Uterus (tissue), 4 donors: ENCODE results near the gene PSME3IP1. TPM values are rescaled to one million over a fixed set of nuclear protein-coding genes. Genes with fewer than 3 reads are reported as not detected.
A peak's percentile ranks its signal among the peaks of the same experiment; 100 is the strongest.

Experiments
- DNase-seq, 2 donors: peaks; one replicate each; pipeline ENCODE4 v3.0.0-alpha.2; 2019 to 2020
- H3K27ac ChIP-seq, 2 donors: fragments of 200-600 bp; sonication (generic); 1 replicate in 1 of 2; 2 replicates in 1 of 2; pipeline ENCODE4 v1.5.1; 2016 to 2018
- H3K27me3 ChIP-seq, 2 donors: fragments of 200-600 bp; sonication (generic); one replicate each; pipeline ENCODE4 v1.5.1; 2018 to 2019; ENCODE audit warnings: control low read depth in 1 of 2
- H3K36me3 ChIP-seq, 2 donors: fragments of 200-600 bp; sonication (generic); one replicate each; pipeline ENCODE4 v1.5.1; 2019; ENCODE audit warnings: control low read depth in 1 of 2
- H3K4me1 ChIP-seq, 2 donors: fragments of 200-600 bp; sonication (generic); one replicate each; pipeline ENCODE4 v1.5.1; 2018 to 2019; ENCODE audit warnings: control low read depth in 1 of 2
- H3K4me3 ChIP-seq, 2 donors: fragments of 200-600 bp; sonication (generic); 1 replicate in 1 of 2; 2 replicates in 1 of 2; pipeline ENCODE4 v1.5.1; 2018 to 2019; ENCODE audit warnings: mild to moderate bottlenecking in 1 of 2
- H3K9me3 ChIP-seq, 2 donors: fragments of 200-600 bp; sonication (generic); one replicate each; pipeline ENCODE4 v1.5.1; 2019; ENCODE audit warnings: control low read depth in 1 of 2
- CTCF ChIP-seq, 4 experiments: fragments of 200-600 bp in 2 of 4; fragments of 450-650 bp in 2 of 4; sonication (generic) in 2 of 4; IDR thresholded peaks; one replicate each; pipeline ENCODE4 v1.5.1; 2016 to 2019; ENCODE audit warnings: antibody characterized with exemption in 4 of 4, mild to moderate bottlenecking in 2 of 4, moderate library complexity in 1 of 4
- POLR2A ChIP-seq, 2 donors: fragments of 450-650 bp; IDR thresholded peaks; one replicate each; pipeline ENCODE4 v1.6.1; 2016; ENCODE audit warnings: antibody characterized with exemption in 2 of 2, mild to moderate bottlenecking in 1 of 2, moderate library complexity in 1 of 2
- intact Hi-C: fragments of 100-400 bp; cut with DNase I; formaldehyde crosslinking; loops from one replicate; pipeline ENCODE4 v1.15.1; 2023; ENCODE audit warnings: low total_unique reads
- total RNA-seq, 4 donors: library from RNA; depleted of rRNA in 3 of 4; stranded (reverse); fragments of >200 nt in 3 of 4; gene quantifications; one replicate each; pipeline versions ENCODE4 v1.1.0 to v1.2.4, GENCODE V29; 2014 to 2023
- donor health status: DM: yes; HTN: yes; CAD: no.

The PSME3IP1 gene
- total RNA-seq, 4 donors from 2014 or later = 45.3 to 323 (median 75.1) TPM

GRCh38 chr16:57107321-57107922 lies 78.4 kb downstream of the PSME3IP1 start:
- no peak overlapping the region for H3K27ac ChIP-seq
- intact Hi-C loops = no loop called here

GRCh38 chr16:57106767-57107166 lies 79.1 kb downstream of the PSME3IP1 start:
- Histone ChIP-seq H3K4me3 (no peak overlapping the region), H3K4me1 (no peaks in the 10 kb centered on the region), H3K9me3 (no peaks in the 10 kb centered on the region), H3K36me3 (no peaks in the 10 kb centered on the region), H3K27ac (no peak overlapping the region), H3K27me3 (no peaks in the 10 kb centered on the region)
- TF ChIP-seq POLR2A (IDR thresholded peaks at IDR 0.05) (no peak), CTCF (IDR thresholded peaks at IDR 0.05) (no peak)
- intact Hi-C loops = no loop called here
- peak in 1 of 2 donors; percentile 48 for DNase-seq

More at GRCh38 chr16:57107321-57107922, 78.4 kb downstream of the PSME3IP1 start:
- no peaks in the 10 kb centered on the region for H3K36me3 ChIP-seq
- TF ChIP-seq CTCF (IDR thresholded peaks at IDR 0.05) = no peak
- TF ChIP-seq POLR2A (IDR thresholded peaks at IDR 0.05) = no peak
- no peak for DNase-seq
- H3K4me3 ChIP-seq = no peak overlapping the region
- H3K4me1 ChIP-seq = no peaks in the 10 kb centered on the region
- H3K27me3 ChIP-seq = no peaks in the 10 kb centered on the region
- no peaks in the 10 kb centered on the region for H3K9me3 ChIP-seq

GRCh38 chr16:57105184-57105583 lies 80.7 kb downstream of the PSME3IP1 start:
- H3K27ac ChIP-seq = no peak overlapping the region
- no peaks in the 10 kb centered on the region for H3K36me3 ChIP-seq
- H3K4me1 ChIP-seq = no peaks in the 10 kb centered on the region
- no peaks in the 10 kb centered on the region for H3K9me3 ChIP-seq
- H3K4me3 ChIP-seq = no peak overlapping the region
- no peak for DNase-seq
- intact Hi-C loops = no loop called here
- no peaks in the 10 kb centered on the region for H3K27me3 ChIP-seq
- TF ChIP-seq POLR2A (IDR thresholded peaks at IDR 0.05) (no peak), CTCF (IDR thresholded peaks at IDR 0.05) (no peak)

GRCh38 chr16:57104706-57105105 lies 81.1 kb downstream of the PSME3IP1 start:
- H3K4me3 ChIP-seq = no peak overlapping the region
- H3K9me3 ChIP-seq = no peaks in the 10 kb centered on the region
- TF ChIP-seq POLR2A (IDR thresholded peaks at IDR 0.05) (no peak), CTCF (IDR thresholded peaks at IDR 0.05) (no peak)
- no peaks in the 10 kb centered on the region for H3K36me3 ChIP-seq
- intact Hi-C loops = no loop called here
- no peaks in the 10 kb centered on the region for H3K27me3 ChIP-seq
- no peak for DNase-seq
- H3K27ac ChIP-seq = no peak overlapping the region
- no peaks in the 10 kb centered on the region for H3K4me1 ChIP-seq

- DNase-seq = no peak
- no peak overlapping the region for H3K4me3 ChIP-seq
- no peaks in the 10 kb centered on the region for H3K36me3 ChIP-seq
- no peaks in the 10 kb centered on the region for H3K9me3 ChIP-seq
- no peaks in the 10 kb centered on the region for H3K4me1 ChIP-seq
- TF ChIP-seq CTCF (IDR thresholded peaks at IDR 0.05) = no peak
- no peak for TF ChIP-seq POLR2A (IDR thresholded peaks at IDR 0.05)
- H3K27ac ChIP-seq = no peak overlapping the region
- intact Hi-C loops = no loop called here
- no peaks in the 10 kb centered on the region for H3K27me3 ChIP-seq
Measured at GRCh38 chr16:57102888-57103851, 82.7 kb downstream of the PSME3IP1 start.
